HuH-7 (cell line): Measurements from ENCODE around the gene ABHD8.

Experiments used
- DNase-seq: peaks from one replicate; pipeline ENCODE4 v3.0.0; 2011; ENCODE audit warnings: low spot score

ABHD8 gene

DNA sequence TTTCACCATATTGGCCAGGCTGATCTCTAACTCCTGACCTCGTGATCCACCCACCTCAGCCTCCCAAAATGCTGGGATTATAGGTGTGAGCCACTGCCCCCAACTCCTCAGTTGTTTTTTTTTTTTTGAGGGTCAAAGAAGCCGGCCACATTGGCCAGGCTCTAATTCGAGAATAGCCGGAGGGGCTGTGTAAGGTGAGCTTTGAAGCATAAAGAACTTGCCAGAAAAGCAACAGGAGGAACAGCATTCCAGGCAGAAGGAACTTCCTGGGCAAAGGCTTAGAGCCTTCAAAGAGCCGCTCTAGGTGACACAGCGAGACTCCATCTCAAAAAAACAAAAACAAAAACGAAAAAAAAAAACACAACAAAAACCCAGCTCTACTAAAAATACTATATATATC lies 37.2 kb downstream of the ABHD8 start:
- no peak for DNase-seq

DNA sequence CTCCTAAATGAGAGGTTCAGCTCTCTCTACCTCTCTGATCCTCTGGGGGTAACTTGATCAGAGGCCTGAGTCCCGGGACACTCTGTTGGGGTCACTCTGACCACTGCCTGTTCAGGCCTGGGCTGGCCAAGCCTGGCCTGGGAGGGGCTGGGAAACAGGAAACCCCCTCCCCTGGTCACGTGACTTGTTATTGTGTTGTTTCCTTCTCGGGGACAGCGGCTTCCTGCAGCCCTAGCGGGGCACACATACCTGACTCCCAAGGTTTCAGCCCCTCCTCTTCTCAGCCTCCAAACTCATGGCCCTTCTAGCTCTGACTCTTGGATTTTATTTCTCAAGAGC lies 38.6 kb downstream of the ABHD8 start, which contains the start of gene USHBP1:
TSS of gene USHBP1 (minus strand) at position 105 of the 339 bp plus-strand sequence. CDS start 446 bp downstream, outside the sequence.
- no peak for DNase-seq

DNA sequence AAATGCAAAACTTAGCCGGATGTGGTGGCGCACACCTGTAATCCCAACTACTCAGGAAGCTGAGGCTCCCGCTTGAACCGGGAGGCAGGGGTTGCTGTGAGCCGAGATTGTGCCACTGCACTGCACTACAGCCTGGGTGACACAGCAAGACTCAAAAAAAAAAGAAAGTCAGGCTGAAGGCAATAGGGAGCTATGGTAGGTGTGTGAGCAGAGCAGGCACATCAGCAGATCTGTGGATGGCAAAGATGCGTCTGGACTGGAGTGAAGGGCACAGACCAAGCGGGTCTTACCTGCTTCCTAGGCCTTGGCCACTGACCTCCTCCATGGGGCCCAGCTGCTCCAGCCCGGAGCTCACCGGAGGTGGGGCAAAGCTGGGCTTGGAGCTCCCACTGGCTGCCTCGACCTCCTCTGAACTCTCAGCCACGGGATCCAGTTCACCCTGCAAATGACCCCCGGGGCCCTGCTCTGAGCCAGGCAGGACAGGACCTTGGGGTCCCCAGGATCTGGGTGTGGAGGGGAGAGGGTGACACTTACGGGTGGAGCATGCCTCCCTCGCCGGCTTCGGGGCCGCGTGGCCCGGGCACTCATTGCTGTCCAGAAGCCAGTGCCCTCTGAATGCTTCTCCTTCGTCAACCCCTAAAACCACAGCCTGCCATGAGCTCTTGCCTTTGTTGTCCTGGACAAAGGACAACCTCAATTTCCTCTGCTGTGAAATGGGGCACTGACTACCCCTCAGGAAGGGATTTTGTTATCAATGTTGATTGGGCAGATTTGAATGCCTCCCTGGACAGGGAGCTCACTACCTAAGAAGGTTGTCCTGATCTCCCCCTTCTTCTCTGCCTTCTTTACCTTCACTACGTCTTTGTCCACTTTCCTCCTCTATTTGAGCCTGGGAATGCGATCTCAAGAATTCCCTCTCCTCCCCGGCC lies 39.2 kb downstream of the ABHD8 start:
- DNase-seq: no peak

DNA sequence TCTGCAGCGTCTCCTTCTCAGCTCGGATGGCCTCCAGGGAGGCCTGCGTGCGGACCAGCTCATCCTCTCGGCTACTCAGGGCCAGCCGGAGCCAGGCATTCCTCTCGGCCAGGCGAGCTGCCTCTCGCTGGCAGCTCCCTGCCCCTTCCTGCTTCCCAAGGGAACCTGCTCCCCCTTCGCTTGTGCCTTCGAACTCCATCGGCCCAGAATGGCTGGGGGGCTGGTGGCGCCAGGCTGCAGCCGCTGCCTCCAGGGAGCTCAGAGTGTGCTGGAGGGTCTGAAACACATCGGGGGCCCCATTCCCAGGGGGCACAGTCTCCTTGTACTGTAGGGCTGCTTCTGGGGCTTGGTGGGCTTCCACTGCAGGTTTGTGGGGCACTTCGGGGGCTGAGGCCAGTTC lies 40.7 kb downstream of the ABHD8 start:
- DNase-seq: no peak

DNA sequence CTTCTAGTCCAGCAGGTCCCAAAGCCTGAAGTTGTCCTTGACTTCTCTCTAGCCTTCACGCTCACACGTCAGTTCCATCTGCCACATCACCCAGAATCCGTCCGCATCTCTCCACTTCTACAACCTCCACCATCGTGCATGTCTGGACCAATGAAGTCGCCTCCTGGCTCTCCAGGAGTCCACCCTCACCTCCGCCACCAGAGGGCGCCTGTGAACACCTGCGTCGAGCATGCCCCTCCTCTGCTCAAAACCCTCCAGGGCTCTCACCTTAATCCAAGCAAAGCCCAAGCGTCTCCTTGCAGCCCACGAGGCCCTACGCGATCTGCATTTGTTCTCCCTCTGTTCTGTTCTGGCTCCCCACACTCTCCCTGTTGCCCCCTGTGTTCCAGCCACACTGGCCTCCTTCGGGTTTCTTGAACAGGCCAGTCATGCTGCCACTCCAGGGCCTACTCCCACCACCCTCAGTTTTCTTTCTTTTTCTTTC lies 42.3 kb downstream of the ABHD8 start:
- peak; percentile 93 for DNase-seq

DNA sequence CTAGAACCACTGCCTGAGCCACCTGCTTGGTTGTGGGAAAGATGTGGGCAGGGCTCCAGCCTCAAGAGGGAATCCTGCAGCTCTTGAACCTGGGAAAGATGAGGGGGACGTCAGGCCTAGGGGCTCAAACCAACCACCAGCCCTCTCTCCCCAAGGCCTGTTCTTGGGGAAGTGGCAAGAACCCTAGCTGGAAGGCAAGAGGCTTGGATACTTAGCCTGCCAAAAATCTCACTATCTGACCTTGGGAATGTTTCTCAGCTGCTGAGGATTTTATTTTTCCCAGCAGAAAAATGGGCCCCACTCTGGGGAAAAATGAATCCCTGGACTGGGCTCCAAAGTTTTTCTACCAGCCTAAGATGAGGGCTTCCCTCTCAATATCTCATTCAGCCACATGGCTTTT lies 43.3 kb downstream of the ABHD8 start:
- DNase-seq: no peak

DNA sequence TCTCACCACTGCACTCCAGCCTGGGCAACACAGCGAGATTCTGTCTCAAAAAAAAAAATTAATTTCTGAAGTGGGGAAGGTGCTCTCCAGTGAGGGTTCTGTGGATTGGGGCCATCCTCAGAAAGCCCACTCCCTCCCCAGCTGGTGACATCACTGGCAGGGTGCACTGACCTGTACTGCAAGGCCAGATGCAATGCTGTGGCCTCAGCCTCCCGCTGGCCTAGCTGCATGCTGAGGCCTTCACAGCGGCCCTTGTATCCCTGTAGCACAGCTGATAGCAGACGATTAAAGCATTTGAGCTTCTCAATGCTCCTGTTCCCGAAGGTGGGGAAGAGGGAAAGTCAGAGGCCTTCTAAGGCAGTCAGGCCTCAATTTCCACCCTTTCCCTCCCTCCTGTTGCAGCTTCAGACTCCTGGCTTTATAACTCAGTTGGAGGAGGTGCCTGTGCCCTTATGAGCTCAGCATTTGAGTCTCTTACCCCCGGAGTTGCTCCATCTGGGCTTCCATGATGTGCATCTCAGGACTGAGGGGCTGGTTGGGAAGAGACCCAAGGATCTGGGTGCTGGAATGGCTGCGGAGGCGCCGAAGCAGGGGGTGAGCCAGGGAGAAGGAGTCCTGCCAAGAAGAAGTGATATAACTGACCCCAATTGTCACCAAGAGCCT lies 44.0 kb downstream of the ABHD8 start:
- no peak for DNase-seq

DNA sequence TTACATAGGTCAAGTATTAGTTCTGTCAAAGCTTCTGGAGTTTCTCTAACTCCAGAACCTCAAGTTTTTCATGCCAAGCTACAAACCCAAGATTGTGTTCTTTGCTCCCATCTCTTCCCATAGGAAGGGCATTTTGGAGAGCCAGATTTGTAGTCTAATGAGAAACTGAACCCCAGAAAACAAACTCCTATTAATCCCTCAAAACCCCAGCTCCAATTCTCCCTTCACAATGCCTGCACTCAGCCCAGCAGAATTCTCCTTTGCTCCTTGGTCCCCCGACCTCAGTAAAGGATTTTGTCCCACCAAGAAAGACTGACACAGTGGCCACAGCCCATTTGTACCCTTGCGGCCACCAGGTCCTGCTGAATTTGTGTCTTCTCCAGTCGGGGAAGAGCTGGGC lies 47.1 kb downstream of the ABHD8 start:
- no peak for DNase-seq

DNA sequence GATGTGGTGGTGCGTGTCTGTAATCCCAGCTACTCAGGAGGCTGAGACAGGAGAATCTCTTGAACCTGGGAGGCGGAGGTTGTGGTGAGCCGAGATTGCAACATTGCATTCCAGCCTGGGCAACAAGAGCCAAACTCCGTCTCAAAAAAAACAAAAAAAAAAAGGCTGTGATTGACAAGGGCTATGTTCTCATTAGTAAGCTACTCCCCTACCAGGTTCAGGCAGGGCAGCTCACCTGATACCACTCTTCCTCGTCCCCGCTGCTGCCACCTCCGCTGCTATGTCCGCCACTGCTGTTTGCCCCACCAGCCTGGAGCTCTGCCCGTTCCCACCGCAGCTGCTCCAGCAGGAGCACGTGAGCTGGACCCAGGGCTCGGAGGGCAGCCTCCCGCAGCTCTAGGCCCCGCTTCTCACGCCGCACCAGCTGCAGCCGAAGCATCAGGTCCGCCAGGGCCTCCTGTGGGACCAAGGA lies 48.0 kb downstream of the ABHD8 start:
- DNase-seq: no peak

DNA sequence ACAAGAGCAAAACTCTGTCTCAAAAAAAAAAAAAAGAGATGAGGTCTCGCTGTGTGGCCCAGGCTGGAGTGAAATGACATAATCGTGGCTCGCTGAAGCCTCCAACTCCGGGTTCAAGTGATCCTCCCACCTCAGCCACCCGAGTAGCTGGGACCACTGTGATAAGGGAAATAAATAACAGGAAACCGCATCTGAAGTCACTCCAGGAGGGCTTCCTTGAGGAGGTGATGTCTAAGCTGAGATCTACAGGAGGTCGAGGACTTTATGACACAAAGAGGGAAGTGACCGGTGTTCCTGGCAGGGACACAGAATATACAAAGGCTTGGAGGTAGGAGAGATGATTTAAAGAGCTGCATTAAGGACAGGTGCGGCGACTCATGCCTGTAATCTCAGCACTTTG lies 48.6 kb downstream of the ABHD8 start:
- DNase-seq: no peak

DNA sequence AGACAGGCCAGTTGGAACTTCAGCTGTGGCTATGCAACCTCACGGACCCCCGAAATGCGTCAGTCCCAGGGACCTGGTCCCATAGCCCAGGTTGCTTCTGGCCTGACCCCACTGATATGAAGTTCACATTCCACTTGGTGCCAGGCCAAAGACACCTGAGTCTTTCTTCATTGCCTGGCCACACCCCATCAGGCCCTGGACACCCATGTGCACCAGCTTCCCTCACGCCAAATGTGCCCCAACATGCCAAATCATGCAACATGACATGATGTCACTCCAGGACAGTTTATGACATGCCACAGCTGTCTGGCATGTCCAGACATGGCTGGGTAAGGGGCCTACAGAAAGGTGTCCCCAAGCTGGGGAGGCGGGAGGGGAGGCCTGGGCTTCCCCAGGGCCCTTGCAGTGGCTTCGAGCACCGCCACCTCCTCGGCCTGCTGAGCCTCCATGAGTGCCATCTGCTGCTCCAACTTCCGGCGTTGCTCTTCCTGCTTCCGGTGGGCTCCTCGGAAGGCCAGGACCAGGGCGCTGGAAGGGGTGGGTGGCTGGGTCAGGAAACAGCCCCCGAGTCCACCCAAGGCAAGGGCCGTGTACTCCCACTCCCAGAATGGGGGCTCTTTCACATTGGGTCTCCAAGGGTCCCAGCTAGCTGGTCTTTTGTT lies 53.2 kb downstream of the ABHD8 start:
- no peak for DNase-seq

DNA sequence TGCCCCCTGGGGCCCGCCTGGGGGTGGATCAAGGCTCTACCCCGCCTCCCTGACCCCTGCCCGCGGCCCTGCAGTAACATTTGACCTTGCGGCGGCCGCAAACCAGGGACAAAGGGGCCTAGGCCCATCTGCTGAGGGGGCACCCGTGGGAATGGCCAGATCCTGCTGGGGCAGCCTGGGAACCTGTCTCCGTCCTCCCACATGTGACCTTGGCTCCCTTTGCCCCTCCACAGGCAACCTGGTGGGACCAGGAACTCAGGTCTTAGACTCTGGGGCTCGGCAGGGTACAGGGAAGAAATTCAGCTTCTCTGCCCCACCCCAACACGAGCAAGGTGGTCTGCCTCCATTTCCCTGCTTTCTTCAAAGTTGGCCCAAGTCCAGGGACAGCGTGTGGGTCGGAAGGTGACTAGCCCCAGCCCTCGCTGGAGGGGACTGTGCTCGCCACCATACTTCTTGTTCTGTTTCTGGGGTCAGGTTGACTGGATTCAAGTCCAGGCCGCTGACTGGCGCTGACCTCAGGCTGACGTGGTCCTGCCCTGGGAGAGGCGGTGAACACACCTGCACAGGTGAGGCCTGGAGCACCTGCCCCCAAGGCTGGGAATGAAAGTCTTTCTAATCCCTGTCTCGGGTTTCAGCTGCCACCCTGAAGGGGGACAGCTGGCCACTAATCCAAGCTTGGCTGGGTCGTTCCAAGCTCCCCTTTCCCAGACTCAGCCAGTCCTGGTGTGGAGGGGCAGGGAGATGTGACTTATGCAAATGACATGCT lies 55.0 kb downstream of the ABHD8 start:
- peak; percentile 65 for DNase-seq

DNA sequence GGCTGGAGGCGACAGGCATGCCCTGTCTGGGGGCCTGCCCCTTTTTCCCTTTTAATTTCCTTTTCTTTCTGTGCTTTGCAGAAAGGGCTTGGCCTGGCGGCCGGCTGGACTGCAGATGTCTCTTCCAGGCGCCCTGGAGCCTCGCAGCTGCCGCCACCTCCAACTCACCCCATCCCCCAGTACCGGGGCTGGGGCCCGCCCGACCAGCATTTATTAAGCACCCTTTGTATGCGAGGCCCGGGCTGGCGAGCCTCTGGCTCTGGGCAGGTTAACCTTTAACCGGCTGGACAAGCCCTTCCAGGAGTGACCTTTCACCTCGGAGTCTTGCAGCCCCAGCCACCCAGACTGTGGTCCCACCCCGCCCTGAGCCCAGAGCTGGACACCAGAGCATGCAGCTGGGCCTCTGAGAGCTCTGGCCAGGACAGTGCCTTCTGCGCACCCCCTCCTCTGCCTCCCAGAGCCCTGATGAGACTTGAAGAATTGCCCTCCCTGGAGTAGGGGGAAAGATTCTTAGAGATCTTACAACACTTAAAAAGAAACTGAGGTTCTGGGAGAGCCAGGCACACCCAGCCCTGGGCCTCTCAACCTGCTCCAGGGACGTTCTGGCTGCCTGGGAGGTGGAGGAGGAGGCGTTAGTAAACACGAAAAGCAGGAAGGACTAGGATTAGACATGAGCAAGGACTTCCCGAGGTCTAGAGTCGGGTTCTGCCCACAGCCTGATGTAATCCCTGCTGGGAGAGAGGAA lies 56.4 kb downstream of the ABHD8 start:
- peak; percentile 70 for DNase-seq

DNA sequence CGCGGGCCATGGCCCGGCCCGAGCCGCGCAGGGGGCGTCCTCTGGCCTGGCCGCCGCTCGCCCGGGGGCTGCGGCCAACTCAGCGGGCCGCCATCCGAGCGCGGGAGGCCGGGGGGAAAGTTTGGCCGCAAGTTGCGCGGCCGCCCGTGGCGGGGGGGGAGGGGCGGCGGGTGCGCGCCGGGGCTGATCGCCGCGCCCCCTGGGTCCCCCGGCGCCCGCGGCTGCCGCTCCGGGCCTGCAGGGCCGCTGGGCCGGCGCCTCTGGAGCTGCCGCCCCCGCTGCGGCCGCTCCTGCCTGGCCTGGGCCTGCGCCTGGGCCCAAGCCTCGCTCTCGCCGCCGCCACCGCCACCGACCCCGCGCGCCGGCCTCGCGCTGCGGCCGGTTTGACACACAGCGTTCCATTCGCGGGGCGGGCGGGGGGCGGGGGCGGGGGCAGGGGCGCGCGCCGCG lies 57.7 kb downstream of the ABHD8 start, which contains the start of gene NR2F6:
TSS of gene NR2F6 (minus strand) at position 385 of the 450 bp plus-strand sequence. CDS start 699 bp downstream, outside the sequence.
- DNase-seq: no peak

DNA sequence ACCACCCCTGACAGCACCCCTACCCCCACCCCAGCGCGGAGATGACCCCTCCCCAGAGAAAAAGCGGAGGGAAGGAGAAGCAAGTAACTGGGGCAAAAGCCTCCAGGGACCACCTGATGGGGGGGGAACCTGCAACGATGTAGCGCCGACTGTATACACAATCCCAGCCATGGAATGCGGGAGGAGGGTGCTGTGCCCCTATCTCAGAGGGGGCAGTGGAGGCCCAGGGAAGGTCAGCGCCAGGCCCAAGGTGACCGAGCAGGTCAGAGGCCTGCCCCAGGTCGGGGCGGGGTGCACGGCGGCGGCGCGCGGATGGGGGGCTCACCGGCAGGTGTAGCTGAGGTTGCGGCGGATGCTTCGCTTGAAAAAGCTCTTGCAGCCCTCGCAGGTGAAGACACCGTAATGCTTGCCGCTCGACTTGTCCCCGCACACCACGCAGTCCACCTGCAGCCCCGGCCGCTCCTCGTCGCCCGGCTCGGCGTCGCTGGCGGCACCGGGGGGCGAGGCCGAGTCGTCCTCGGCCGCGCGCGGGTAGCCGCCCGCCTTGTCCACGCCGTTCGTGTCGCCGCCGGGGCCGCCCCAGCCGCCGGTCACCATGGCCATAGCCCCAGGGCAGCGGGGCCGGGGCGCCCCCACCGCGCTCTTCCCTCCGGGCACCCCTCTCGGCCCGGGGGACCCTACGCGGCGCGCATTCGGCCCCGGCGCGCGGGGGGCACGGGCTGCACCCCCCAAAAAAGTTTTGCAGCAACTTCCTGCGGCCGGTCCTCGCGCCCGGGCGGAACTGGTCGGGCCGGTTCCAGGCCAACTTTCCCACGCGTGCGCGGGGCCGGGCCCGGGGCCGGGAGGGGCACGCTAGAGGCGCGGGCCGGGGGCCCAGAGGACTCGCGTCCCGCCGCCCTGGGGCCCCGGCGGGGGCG lies 58.3 kb downstream of the ABHD8 start:
- no peak for DNase-seq

DNA sequence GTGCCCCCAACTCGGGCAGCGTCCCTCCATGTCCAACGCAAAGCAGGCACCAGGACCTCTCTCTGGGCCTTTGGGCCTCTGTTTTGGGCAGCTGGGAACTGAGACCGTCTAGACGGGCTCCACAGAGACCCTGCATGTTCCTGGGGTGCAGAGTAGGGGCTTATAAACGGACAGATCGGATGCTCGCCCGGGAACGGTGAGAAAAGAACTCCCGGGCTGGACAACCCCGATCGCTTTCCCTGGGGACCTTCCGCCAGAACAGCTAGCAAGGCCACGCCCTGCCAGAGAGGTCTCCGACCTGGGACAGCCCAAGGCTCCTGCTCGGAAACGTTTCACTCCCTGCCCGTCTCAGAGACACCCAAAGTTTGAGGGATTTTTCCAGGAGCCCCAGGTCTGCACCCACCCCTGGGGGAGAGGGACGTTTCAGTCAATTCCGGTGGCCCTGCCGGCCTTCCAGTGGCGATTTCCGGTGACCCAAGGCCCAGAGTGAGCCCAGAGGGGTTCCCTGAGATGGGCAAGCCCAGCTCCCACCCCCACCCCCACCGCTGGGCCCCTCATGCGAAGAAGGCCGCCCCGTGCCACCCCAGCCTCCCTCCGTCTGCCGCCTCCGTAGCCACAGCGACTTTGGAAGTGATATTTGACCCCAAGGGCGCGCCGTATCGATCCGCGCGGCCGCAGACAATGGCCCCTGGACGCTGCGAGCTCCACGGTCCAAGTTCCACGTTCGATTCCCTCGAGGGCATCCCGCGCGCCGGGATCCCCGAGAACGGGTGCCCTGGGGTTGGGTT lies 59.2 kb downstream of the ABHD8 start:
- DNase-seq: no peak

DNA sequence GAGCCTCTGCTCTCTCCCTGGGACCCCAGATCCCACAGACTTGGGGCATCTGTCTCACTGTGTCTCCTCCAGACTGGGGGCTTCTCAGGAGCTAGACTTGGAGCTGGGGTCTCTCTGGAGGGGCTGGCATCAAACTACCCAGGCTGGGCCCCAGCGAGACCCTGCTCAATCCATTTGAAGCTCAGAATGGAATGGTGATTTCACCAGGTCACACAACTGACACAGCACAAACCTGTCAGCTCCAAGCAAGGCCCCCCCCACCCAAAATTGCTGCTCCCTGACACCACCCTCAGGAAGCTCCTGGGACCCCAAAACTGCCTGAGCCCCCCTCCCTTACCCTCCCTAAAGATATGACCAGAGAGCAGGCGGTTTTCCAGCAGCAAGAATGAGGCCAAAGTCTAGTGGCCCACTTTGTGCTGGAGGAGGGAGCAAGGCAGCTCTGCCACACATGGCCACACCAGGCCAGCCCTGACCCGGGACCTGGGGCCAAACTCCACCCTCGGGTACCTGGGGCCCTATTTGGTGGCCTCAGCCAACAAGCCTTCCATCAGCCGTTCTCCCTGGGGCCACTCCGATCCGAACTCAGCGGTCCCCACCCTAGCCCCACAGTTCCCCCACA lies 59.9 kb downstream of the ABHD8 start:
- DNase-seq: no peak

DNA sequence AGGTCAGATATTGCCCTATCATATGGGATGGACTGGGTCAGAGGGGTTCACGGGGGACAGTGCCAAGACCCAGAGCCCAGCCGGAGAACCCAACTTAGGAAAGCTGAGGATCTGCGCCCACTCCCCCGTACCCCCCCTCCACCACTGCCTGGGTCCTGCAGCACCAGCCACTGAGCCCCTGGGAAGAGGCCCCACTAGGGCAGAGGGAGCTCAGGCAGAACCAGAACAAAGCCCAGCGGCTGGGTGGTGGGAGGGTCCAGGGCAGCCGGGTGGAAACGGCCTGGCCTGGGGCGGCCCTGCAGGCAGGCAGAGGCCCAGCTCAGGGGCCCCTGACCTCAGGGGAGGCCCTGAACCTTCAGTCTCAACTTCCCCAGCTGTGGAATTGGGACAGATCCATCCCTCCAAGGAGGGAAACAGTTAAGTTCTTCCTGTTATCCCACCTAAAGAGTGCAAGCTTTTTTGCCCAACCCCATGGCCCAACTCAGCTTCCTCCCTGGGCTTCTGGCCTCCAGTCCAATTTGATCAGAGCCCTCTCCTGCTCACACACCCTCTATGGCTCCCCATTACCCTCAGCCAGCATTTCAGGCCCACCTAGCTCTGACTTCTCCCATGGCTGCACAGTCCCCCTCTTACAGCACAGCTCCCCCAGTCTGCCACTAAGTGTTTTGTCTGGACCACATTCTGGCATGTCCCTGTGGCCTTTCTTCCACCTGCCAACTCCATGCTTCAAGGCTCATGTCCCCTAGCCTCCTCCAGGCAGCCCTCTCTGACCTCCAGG lies 60.6 kb downstream of the ABHD8 start:
- no peak for DNase-seq
